Activated CD8-positive, alpha-beta T cell treated with anti-CD3 and anti-CD28 coated beads for 36 hours (primary cell): ENCODE results near the gene ADM2. TPM values are rescaled to one million over a fixed set of nuclear protein-coding genes. Genes with fewer than 3 reads are reported as not detected.

Source experiments
- ATAC-seq: fragments of 200-7000 bp; cut with Tn5 transposase; one replicate; pipeline ENCODE4 v1.10.0; 2021; ENCODE audit warnings: mild to moderate bottlenecking, moderate library complexity
- CTCF ChIA-PET: fragments of 350-600 bp; sonication (Branson Sonifier 250); formaldehyde crosslinking; loops from one replicate; lab custom pipeline; 2021; ENCODE audit warnings: antibody characterized with exemption; lab: Charles Lee
- POLR2A ChIA-PET: fragments of 350-600 bp; sonication (Branson Sonifier 250); formaldehyde crosslinking; loops from one replicate; lab custom pipeline; 2021; ENCODE audit warnings: antibody characterized with exemption; lab: Charles Lee
- DNase-seq: peaks from one replicate; pipeline ENCODE4 v3.0.0-alpha.2; 2020
- H3K27ac Mint-ChIP-seq: one replicate; pipeline ENCODE4 v1.8.0; 2021; ENCODE audit warnings: mild to moderate bottlenecking, mixed read lengths
- H3K27me3 Mint-ChIP-seq: one replicate; pipeline ENCODE4 v1.8.0; 2021; ENCODE audit warnings: mixed read lengths
- H3K36me3 Mint-ChIP-seq: one replicate; pipeline ENCODE4 v1.8.0; 2021; ENCODE audit warnings: low read depth, mixed read lengths
- H3K4me1 Mint-ChIP-seq: one replicate; pipeline ENCODE4 v1.8.0; 2021; ENCODE audit warnings: low read depth, mixed read lengths
- H3K4me3 Mint-ChIP-seq: one replicate; pipeline ENCODE4 v1.8.0; 2021; ENCODE audit warnings: mild to moderate bottlenecking, moderate library complexity, mixed read lengths
- H3K9me3 Mint-ChIP-seq: one replicate; pipeline ENCODE4 v1.8.0; 2021; ENCODE audit warnings: mixed read lengths
- intact Hi-C: fragments of 100-400 bp; cut with micrococcal nuclease; formaldehyde crosslinking; loops from one replicate; pipeline ENCODE4 v1.10.0; 2022
- total RNA-seq, 2 experiments: library from RNA; stranded (reverse); gene quantifications; one replicate each; pipeline ENCODE4 v1.2.3, GENCODE V29; 2021
- TF ChIP-seq, protein P1 (sequence below): fragments of 200-600 bp; IDR thresholded peaks from one replicate; pipeline ENCODE4 v1.8.0; 2022; ENCODE audit warnings: antibody characterized with exemption, mild to moderate bottlenecking

The ADM2 gene
- total RNA-seq, 2 experiments from 2014 or later = 5.5 to 6.8 TPM

DNA sequence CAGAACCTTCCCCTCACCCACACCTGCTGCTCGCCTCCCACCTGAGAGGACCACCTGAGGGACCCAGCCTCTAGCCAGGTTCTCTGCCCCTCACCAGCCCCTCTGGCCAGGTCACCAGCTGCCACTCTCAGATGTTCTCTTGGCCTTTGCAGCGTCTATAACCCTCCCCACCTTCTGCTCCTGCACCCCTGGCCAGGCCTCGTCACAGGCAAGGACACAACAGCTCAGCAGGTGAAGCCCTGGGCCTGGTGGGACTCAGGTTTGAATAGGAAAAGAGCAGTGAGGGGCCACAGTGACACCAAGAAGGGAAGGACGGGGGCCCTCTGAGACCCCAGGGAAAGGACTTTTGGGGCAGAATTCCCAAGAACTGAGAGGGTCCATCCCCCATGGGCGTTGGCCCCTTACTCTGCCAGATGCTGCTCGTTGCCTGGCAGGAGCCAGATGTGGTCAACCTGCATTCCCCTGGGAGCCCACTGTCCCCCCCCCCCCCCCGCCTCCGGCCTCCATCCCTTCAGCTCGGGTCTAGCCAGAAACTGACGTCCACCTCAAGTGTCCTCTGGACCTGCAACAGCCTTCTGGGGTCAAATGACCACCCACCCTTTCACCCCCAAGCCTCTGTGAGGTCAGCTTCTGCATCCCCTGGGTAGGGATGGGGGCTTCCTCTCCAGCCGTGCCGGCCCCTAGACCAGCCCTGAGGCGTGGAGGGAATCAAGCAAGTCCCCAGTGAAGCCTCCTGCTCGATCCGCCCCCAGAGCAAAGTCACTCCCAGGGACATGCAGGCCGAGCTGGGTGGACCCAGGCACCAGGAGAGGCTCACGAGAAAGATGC lies 35.2 kb upstream of the ADM2 start:
- ATAC-seq (no peak), DNase-seq (no peak)
- CTCF ChIA-PET = interaction anchor here (1.7 kb wide), 2 partner anchors 46 to 52 kb away, joined by 5 read pairs; no protein-coding TSS in a partner anchor
- intact Hi-C loops = no loop called here
- no peaks in the 10 kb centered on the region for H3K9me3 Mint-ChIP-seq
- peaks cover 29% of the 10 kb centered on the region for H3K36me3 Mint-ChIP-seq
- no peaks in the 10 kb centered on the region for H3K27me3 Mint-ChIP-seq
- peaks cover 28% of the 10 kb centered on the region for H3K4me1 Mint-ChIP-seq
- peak overlapping the region; percentile 91 for H3K27ac Mint-ChIP-seq
- no peak overlapping the region for H3K4me3 Mint-ChIP-seq
- TF ChIP-seq, protein P1, sequence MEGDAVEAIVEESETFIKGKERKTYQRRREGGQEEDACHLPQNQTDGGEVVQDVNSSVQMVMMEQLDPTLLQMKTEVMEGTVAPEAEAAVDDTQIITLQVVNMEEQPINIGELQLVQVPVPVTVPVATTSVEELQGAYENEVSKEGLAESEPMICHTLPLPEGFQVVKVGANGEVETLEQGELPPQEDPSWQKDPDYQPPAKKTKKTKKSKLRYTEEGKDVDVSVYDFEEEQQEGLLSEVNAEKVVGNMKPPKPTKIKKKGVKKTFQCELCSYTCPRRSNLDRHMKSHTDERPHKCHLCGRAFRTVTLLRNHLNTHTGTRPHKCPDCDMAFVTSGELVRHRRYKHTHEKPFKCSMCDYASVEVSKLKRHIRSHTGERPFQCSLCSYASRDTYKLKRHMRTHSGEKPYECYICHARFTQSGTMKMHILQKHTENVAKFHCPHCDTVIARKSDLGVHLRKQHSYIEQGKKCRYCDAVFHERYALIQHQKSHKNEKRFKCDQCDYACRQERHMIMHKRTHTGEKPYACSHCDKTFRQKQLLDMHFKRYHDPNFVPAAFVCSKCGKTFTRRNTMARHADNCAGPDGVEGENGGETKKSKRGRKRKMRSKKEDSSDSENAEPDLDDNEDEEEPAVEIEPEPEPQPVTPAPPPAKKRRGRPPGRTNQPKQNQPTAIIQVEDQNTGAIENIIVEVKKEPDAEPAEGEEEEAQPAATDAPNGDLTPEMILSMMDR = no peak
- POLR2A ChIA-PET = interaction anchor here (1.0 to 1.5 kb wide), 3 partner anchors 21 to 52 kb away, joined by 3 to 4 read pairs (median 4); no protein-coding TSS in a partner anchor

DNA sequence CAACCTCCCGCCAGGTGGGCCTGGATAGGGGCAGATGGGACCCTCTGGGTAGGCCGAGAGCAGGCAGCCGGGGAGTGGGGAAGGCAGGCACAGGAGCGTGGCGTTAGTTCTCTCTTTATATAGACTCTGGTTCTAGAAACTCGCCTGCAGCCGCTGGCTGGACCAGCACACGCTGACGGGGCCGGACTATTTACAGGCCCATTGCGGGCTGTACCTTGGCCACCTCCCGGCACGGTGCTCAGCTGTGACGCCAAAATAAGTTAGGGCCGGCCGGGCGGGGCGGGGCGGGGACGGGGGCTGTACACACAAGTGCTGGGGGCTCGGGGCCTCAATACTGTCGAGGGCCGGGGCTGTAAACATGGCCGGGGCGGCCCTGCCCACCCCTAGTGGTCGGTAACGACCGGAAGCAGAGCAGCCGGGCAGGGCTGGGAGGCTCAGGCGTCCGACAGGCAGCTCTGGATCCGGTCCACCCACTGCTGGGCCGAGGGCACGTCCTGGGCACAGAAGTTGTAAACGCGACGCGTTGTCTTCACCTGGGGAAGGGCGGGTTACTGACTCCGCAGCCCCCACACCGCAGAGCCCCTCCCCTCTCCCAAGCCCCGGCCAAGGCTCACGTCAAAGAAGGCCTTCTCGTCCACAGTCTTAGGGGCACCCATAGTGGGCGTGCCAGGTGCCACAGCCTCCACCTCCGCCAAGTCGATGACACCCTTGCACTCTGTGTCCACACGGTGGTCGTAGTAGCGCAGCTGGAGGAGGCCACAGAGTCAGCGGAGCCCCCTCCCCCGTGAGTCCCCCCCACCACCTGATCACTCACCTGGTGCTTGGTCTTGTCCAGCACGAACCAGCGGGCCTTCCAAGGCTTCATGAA lies 34.4 kb upstream of the ADM2 start:
- ChIA-PET CTCF (no interaction called here), POLR2A (interaction anchor here (1.5 kb wide), 1 partner anchor 23 kb away, joined by 4 read pairs; no protein-coding TSS in a partner anchor)
- intact Hi-C loops = no loop called here
- no peak for DNase-seq
- TF ChIP-seq, protein P1 = no peak
- peaks cover 33% of the 10 kb centered on the region for H3K36me3 Mint-ChIP-seq
- no peak for ATAC-seq
- H3K4me1 Mint-ChIP-seq = peaks cover 28% of the 10 kb centered on the region
- H3K27ac Mint-ChIP-seq = no peak overlapping the region
- no peaks in the 10 kb centered on the region for H3K27me3 Mint-ChIP-seq
- no peak overlapping the region for H3K4me3 Mint-ChIP-seq
- no peaks in the 10 kb centered on the region for H3K9me3 Mint-ChIP-seq

DNA sequence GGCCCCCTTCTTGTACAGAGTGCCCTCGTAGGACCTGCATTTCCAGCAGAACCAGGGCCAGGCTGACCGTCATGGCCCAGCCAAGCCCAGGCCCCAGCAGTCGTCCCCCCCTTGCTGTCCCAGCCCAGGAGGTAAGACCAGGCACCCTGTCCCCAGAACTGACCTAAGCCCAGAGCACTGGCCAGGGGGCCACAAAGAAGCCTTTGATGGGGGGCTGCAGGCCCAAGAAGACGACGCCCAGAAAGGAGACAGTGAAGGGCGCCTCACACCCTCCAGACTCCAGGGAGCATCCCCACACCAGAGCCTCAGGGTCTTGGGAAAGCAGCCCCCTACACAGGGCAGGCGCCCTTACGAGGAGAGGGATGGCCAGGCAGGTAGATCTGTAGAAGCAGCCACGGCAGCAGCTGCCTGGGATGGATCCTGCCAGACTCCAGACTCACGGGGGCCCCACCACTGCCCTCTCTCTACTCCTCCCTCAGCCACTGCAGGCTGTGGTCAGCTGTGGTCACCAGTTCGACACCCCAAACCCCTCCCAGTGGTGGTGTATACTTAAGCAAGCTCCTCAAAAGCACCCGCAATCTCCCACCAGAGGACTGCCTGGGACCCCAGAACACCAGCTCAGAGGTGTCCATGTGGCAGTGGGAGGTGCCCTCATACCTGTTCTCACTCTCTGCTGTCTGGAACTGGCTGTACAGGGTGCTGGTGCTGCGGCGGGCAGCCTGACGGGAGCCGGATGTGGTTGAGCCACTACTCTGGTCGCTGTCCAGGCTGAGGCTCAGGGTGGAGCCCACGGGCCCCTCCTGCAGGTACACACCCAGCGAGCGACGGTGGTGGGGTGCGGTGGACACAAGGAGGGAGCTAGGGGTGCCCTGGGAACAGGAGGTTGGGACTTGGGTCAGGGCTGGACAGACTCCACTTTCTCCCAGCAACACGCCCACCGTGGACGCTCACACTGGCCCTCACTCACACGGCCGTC lies 33.5 kb upstream of the ADM2 start:
- TF ChIP-seq, protein P1 = no peak
- ATAC-seq = no peak
- Mint-ChIP-seq H3K27me3 (no peaks in the 10 kb centered on the region), H3K27ac (no peak overlapping the region), H3K4me1 (peaks cover 31% of the 10 kb centered on the region), H3K4me3 (no peak overlapping the region), H3K36me3 (peaks cover 36% of the 10 kb centered on the region), H3K9me3 (no peaks in the 10 kb centered on the region)
- ChIA-PET POLR2A (no interaction called here), CTCF (no interaction called here)
- intact Hi-C loops = no loop called here
- DNase-seq = no peak

DNA sequence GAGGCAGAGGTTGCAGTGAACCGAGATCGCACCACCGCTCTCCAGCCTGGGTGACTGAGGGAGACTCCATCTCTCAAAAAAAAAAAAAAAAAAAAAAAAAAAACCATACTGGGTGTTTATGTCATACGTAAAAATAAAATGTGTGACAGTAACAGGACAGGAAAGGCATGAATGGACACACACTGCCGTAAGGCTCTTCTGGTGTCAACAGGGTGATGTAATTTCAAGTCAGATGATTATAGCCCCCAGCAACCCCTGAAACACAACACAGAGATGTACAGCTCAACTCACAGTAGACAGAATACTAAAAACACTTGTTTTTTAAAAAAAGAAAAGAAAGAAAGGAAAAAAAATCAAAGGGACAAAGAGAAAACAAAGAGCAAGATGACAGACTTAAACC lies 28.7 kb upstream of the ADM2 start:
- no peaks in the 10 kb centered on the region for H3K9me3 Mint-ChIP-seq

More for the DNA sequence above, 28.7 kb upstream of the ADM2 start:
- DNase-seq (no peak), ATAC-seq (no peak)
- H3K4me3 Mint-ChIP-seq = no peak overlapping the region
- peaks cover 44% of the 10 kb centered on the region for H3K36me3 Mint-ChIP-seq
- POLR2A ChIA-PET = interaction anchor here (1.0 kb wide), 1 partner anchor 17 kb away, joined by 3 read pairs; no protein-coding TSS in a partner anchor
- intact Hi-C loops = no loop called here
- peaks cover 16% of the 10 kb centered on the region for H3K4me1 Mint-ChIP-seq
- H3K27me3 Mint-ChIP-seq = no peaks in the 10 kb centered on the region
- peak overlapping the region; percentile 86 for H3K27ac Mint-ChIP-seq
- TF ChIP-seq, protein P1 = no peak
- CTCF ChIA-PET = interaction anchor here (0.7 to 2.4 kb wide), 4 partner anchors 13 to 46 kb away, joined by 3 to 7 read pairs (median 6); no protein-coding TSS in a partner anchor
